Measurements from ENCODE around the gene C6orf52. TPM values are rescaled to one million over a fixed set of nuclear protein-coding genes. Genes with fewer than 3 reads are reported as not detected.

The C6orf52 gene
- total and polyA plus RNA-seq, 9 of the 15 experiments (the other 6 are each of a cell fraction or from before 2014, with no cell fraction given): 6.7 to 37.0 (median 11.1) TPM

DNA sequence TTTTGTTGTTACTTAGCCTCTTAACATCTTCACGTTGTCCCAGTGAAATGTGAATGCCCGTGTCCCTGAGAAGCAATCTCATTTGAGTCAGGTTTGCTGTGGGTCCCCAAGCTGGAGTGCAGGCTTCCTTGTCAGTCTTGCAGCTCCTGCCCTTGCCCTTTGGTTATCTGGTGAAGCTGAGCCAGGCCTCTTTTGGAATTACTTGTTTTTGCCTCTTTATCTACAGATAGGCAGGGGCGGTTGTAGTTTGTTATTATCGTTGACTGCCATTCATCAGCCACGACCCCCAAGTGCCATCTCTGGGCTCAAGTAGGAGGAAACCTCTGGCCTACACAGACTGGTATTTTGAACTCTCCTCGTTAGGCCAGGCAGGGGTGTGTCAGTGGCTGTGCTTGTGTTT lies 30.6 kb upstream of the C6orf52 start (continued):
- TF ChIP-seq, protein P1, sequence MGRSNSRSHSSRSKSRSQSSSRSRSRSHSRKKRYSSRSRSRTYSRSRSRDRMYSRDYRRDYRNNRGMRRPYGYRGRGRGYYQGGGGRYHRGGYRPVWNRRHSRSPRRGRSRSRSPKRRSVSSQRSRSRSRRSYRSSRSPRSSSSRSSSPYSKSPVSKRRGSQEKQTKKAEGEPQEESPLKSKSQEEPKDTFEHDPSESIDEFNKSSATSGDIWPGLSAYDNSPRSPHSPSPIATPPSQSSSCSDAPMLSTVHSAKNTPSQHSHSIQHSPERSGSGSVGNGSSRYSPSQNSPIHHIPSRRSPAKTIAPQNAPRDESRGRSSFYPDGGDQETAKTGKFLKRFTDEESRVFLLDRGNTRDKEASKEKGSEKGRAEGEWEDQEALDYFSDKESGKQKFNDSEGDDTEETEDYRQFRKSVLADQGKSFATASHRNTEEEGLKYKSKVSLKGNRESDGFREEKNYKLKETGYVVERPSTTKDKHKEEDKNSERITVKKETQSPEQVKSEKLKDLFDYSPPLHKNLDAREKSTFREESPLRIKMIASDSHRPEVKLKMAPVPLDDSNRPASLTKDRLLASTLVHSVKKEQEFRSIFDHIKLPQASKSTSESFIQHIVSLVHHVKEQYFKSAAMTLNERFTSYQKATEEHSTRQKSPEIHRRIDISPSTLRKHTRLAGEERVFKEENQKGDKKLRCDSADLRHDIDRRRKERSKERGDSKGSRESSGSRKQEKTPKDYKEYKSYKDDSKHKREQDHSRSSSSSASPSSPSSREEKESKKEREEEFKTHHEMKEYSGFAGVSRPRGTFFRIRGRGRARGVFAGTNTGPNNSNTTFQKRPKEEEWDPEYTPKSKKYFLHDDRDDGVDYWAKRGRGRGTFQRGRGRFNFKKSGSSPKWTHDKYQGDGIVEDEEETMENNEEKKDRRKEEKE (IDR thresholded peaks at IDR 0.05; ENCODE audit: borderline replicate concordance in 1 of 2, control insufficient read depth in 1 of 2, low read depth in 2 of 2, low read length in 1 of 2): no peak
- TF ChIP-seq CBX2 (IDR thresholded peaks at IDR 0.05; ENCODE audit: insufficient read depth, low read length, poor library complexity, severe bottlenecking) (no peak), NRF1 (conservative IDR thresholded peaks at IDR 0.05 in 1 of 2, IDR thresholded peaks at IDR 0.05 in 1 of 2) (no peak), SETDB1 (IDR thresholded peaks at IDR 0.05; ENCODE audit: low read length) (no peak), TAF9B (IDR thresholded peaks at IDR 0.05; ENCODE audit: partially characterized antibody) (no peak), ZNF717 (CRISPR knock-in tag; IDR thresholded peaks at IDR 0.05) (no peak), TCFL5 (CRISPR knock-in tag; conservative IDR thresholded peaks at IDR 0.05) (no peak)
- TF ChIP-seq, protein P2, sequence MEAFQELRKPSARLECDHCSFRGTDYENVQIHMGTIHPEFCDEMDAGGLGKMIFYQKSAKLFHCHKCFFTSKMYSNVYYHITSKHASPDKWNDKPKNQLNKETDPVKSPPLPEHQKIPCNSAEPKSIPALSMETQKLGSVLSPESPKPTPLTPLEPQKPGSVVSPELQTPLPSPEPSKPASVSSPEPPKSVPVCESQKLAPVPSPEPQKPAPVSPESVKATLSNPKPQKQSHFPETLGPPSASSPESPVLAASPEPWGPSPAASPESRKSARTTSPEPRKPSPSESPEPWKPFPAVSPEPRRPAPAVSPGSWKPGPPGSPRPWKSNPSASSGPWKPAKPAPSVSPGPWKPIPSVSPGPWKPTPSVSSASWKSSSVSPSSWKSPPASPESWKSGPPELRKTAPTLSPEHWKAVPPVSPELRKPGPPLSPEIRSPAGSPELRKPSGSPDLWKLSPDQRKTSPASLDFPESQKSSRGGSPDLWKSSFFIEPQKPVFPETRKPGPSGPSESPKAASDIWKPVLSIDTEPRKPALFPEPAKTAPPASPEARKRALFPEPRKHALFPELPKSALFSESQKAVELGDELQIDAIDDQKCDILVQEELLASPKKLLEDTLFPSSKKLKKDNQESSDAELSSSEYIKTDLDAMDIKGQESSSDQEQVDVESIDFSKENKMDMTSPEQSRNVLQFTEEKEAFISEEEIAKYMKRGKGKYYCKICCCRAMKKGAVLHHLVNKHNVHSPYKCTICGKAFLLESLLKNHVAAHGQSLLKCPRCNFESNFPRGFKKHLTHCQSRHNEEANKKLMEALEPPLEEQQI (IDR thresholded peaks at IDR 0.05): no peak
- TF ChIP-seq, protein P3, sequence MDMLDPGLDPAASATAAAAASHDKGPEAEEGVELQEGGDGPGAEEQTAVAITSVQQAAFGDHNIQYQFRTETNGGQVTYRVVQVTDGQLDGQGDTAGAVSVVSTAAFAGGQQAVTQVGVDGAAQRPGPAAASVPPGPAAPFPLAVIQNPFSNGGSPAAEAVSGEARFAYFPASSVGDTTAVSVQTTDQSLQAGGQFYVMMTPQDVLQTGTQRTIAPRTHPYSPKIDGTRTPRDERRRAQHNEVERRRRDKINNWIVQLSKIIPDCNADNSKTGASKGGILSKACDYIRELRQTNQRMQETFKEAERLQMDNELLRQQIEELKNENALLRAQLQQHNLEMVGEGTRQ (CRISPR knock-in tag; IDR thresholded peaks at IDR 0.05): no peak
- TF ChIP-seq, protein P4, sequence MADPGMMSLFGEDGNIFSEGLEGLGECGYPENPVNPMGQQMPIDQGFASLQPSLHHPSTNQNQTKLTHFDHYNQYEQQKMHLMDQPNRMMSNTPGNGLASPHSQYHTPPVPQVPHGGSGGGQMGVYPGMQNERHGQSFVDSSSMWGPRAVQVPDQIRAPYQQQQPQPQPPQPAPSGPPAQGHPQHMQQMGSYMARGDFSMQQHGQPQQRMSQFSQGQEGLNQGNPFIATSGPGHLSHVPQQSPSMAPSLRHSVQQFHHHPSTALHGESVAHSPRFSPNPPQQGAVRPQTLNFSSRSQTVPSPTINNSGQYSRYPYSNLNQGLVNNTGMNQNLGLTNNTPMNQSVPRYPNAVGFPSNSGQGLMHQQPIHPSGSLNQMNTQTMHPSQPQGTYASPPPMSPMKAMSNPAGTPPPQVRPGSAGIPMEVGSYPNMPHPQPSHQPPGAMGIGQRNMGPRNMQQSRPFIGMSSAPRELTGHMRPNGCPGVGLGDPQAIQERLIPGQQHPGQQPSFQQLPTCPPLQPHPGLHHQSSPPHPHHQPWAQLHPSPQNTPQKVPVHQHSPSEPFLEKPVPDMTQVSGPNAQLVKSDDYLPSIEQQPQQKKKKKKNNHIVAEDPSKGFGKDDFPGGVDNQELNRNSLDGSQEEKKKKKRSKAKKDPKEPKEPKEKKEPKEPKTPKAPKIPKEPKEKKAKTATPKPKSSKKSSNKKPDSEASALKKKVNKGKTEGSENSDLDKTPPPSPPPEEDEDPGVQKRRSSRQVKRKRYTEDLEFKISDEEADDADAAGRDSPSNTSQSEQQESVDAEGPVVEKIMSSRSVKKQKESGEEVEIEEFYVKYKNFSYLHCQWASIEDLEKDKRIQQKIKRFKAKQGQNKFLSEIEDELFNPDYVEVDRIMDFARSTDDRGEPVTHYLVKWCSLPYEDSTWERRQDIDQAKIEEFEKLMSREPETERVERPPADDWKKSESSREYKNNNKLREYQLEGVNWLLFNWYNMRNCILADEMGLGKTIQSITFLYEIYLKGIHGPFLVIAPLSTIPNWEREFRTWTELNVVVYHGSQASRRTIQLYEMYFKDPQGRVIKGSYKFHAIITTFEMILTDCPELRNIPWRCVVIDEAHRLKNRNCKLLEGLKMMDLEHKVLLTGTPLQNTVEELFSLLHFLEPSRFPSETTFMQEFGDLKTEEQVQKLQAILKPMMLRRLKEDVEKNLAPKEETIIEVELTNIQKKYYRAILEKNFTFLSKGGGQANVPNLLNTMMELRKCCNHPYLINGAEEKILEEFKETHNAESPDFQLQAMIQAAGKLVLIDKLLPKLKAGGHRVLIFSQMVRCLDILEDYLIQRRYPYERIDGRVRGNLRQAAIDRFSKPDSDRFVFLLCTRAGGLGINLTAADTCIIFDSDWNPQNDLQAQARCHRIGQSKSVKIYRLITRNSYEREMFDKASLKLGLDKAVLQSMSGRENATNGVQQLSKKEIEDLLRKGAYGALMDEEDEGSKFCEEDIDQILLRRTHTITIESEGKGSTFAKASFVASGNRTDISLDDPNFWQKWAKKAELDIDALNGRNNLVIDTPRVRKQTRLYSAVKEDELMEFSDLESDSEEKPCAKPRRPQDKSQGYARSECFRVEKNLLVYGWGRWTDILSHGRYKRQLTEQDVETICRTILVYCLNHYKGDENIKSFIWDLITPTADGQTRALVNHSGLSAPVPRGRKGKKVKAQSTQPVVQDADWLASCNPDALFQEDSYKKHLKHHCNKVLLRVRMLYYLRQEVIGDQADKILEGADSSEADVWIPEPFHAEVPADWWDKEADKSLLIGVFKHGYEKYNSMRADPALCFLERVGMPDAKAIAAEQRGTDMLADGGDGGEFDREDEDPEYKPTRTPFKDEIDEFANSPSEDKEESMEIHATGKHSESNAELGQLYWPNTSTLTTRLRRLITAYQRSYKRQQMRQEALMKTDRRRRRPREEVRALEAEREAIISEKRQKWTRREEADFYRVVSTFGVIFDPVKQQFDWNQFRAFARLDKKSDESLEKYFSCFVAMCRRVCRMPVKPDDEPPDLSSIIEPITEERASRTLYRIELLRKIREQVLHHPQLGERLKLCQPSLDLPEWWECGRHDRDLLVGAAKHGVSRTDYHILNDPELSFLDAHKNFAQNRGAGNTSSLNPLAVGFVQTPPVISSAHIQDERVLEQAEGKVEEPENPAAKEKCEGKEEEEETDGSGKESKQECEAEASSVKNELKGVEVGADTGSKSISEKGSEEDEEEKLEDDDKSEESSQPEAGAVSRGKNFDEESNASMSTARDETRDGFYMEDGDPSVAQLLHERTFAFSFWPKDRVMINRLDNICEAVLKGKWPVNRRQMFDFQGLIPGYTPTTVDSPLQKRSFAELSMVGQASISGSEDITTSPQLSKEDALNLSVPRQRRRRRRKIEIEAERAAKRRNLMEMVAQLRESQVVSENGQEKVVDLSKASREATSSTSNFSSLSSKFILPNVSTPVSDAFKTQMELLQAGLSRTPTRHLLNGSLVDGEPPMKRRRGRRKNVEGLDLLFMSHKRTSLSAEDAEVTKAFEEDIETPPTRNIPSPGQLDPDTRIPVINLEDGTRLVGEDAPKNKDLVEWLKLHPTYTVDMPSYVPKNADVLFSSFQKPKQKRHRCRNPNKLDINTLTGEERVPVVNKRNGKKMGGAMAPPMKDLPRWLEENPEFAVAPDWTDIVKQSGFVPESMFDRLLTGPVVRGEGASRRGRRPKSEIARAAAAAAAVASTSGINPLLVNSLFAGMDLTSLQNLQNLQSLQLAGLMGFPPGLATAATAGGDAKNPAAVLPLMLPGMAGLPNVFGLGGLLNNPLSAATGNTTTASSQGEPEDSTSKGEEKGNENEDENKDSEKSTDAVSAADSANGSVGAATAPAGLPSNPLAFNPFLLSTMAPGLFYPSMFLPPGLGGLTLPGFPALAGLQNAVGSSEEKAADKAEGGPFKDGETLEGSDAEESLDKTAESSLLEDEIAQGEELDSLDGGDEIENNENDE (IDR thresholded peaks at IDR 0.05; ENCODE audit: low read depth, low read length): no peak
